T-helper 1 cell treated with Interleukin-12 subunit alpha and Interleukin-12 subunit beta and Interleukin-4 antibody, amounts not matched to agents 30 ng/mL and 1 ng/mL, for 36 hours (primary cell): ENCODE results near the gene CD151. TPM values are rescaled to one million over a fixed set of nuclear protein-coding genes. Genes with fewer than 3 reads are reported as not detected.

Experiments
- intact Hi-C: fragments of 100-400 bp; cut with micrococcal nuclease; formaldehyde crosslinking; loops from one replicate; pipeline ENCODE4 v1.15.1; 2024
- total RNA-seq: library from RNA; stranded (reverse); gene quantifications from 2 replicates; pipeline ENCODE4 v1.2.3, GENCODE V29; 2022

CD151 gene
- total RNA-seq, 1 donor from 2014 or later = 24.6 TPM

GRCh38 chr11:796565-797295 is 36.0 kb upstream of the CD151 start:
- intact Hi-C loops = loop anchor here (1.0 to 5.0 kb wide), 14 partner anchors 9 to 589 kb away; partner anchors contain the start of genes BET1L, DEAF1, GATD1 and HRAS

DNA sequence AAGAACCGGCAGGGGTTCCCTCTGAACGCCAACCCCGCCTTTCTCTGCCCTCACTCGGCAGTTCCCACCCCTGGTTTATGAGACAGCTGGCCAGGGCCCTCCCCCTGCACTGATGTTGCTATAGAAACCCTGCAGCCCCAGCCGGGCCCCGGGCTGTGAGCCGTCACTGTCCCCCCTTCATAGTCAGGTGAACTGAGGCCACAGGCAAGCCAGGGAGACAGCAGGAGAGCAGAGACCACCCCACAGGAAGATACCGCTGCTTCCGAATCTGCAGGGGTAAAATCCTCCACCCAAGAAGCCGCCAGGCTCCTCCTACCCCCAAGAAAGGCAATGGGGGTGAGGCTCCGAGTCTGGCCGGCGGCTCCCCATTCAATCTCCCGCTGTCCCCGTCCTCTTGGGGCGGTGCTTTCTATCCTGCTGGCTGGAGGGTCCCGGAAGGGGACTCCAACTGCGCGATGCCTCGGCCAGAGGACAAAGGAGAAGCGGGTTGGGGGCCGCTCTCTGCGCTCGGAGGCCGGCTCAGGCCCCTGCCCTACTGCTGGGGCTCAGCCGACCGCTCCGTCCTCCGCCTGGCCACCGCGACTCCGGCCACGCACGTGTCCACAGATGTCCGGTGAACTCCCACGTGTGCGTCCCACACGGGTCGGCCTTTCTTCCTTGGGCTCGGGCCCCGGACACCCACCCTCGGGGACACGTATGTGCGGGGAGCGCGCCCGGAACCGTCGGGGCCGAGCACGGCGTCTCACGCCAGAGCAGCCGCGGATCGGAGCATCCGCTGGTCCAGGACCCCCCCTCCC is 35.3 kb upstream of the CD151 start:
- intact Hi-C loops = loop anchor here (1.0 to 5.0 kb wide), 11 partner anchors 12 to 590 kb away; partner anchors contain the start of genes BET1L, HRAS, RIC8A and RNH1

DNA sequence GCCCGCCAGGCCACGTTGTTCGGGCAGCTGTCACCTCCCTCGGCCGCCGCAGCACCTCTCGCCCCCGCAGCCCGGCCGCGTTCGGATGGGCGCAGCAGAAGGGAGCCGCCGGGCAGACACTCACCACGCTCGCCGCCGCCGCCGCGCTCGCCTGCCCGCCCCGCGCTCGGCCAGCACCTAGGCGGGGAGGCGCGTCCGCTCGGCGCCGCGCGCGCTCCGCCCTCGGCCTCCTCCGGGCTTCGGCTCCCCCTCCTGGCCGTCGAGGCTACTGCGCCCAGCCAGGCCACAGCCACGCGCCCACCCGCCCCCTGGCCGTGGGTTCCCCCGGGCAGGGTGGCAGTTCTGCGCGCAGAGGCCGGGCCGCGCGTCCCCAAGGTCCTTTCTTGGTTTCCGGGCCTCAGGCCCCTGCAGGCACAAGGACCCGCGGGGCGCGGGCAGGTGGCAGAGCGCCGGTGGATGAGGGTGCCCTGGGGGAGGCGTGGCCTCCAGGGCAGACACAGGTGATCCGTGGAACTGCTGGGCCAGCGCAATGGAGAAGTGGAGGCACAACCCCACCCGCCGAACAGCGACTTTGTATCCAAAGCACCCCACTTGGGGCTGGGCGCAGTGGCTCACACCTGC is 34.5 kb upstream of the CD151 start, which contains the start of gene SLC25A22:
Gene SLC25A22 (minus strand): TSS at position 189 of the 621 bp plus-strand sequence. CDS start 3,275 bp downstream, outside the sequence.
- intact Hi-C loops = loop anchor here (5.0 kb wide), 1 partner anchor 591 kb away; the partner anchor contains the start of genes BET1L and RIC8A

- intact Hi-C loops = loop anchor here (5.0 kb wide), 1 partner anchor 592 kb away; the partner anchor contains the start of genes BET1L and RIC8A
Measured at GRCh38 chr11:799641-800316, 33.0 kb upstream of the CD151 start.

DNA sequence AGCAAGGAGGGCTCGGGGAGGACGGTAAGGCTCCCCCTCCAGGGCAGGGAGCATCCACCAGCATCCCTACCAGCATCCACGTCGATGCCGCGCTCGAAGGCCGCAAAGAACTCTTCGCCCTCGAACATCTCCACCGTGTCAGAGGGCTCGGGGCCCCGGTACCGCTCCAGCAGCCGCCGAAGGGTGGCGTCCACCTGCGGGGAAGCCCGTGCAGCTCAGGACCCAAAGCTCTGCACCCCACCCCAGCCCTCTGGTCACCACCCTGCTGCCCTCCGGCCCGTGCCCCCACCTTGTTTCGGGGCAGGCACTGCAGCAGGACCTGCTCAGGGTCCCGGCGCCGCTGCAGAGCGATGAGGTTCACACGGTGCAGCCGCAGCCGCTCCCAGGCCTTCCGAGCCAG is 32.3 kb upstream of the CD151 start:
- intact Hi-C loops = no loop called here

GRCh38 chr11:801097-801780 is 31.5 kb upstream of the CD151 start:
- intact Hi-C loops = no loop called here

- intact Hi-C loops = no loop called here
Measured at GRCh38 chr11:802018-802617, 30.6 kb upstream of the CD151 start.

GRCh38 chr11:802693-803466 is 29.9 kb upstream of the CD151 start:
- intact Hi-C loops = no loop called here

GRCh38 chr11:803467-803742 is 29.3 kb upstream of the CD151 start:
- intact Hi-C loops = no loop called here

DNA sequence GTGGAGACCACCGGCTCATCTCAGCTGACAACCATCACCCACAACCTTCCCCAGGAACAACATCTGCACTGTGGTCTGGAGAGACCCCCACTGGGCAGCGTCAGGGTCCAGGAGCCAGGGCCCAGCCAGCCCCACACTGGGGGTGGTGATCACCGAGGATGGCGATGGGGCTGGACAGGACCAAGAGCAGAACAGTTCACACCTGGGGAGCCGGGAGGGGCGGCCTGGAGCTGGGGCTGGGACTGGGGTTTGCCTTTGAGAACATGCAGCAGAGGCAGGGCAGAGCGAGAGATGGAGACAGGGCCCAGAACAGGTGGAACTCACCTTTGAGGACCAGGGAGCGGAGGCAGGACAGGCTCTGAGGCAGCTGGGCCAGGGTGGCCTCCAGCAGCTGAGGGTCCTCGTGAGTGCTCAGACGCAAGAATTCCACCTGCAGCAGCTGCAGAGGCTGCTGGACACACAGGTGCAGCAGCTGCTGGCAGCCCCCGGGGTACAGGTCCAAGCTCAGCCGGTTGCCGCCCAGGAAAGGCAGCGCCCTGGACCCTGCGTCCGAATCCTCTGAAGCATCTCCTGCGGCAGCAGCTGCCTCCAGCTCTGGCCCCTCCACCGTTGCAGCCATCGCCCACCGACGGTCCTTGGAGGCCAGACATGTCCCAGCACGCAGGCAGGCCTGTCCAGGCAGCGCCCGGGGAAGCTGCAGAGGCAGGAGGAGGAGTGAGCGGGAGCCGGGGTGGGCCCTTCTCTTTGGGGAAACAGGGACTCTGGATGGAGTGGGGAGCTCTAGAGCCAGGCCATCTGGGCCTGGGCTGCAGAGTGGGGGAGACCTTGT is 28.8 kb upstream of the CD151 start:
- intact Hi-C loops = no loop called here

DNA sequence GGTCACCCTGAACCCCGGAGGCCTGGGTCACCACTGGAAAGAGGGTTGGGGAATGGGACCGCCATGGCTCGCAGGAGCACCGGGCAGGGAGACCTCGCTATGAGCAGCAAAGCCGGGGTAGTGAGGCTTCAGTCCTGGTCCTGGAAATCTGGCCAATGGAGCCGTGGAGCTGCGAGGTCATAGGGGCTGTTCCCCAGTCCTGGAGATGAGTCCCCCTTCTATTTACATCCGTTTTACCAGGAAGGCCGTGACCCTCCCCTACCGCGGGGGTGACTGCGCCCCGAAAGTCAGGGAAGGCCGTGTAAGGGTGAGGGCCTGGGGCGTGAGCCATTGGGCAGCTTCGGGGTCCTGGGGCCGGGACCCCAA is 28.2 kb upstream of the CD151 start:
- intact Hi-C loops = no loop called here

GRCh38 chr11:808427-809286 is 24.1 kb upstream of the CD151 start:
- intact Hi-C loops = loop anchor here (1.0 to 5.0 kb wide), 9 partner anchors 11 to 541 kb away; partner anchors contain the start of genes DEAF1, GATD1, PHRF1 and POLR2L

DNA sequence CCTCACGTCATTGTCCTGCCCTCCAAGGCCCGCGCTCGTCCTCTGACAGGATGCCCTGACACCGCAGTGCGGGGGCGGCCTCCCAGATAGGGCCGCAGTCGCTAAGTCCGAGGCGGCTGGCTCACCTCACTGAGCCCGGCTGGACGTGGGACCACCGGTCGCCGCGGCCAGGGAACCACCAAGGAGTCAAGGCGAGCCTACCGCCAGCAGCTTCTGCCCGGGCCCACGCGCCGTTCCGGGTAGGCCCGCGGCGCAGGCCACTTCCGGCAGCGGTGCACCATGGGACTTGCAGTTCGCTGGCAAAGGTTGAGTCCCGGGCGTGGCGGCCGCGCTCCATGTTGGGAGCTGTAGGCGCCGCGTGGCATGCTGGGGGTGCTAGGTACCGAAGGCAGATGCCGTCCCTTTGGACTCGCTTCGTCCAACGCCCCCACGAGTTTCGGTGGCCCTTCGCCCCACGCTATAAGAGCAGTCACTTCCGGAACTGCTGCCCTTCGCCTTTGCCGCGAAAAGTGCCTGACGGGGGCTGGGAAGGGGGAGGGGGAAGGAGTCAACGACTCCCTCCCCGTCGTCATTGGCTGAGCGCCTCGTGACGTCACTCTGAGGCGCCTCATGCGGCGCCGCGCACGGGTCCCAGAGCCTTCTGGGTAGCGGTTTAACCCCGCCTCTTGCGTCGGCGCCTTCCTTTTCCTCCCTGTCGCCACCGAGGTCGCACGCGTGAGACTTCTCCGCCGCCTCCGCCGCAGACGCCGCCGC is 23.3 kb upstream of the CD151 start, which contains the start of gene RPLP2:
Gene RPLP2 (plus strand): TSS at position 681 of the 753 bp plus-strand sequence. CDS start 268 bp downstream, outside the sequence.
- intact Hi-C loops = loop anchor here (1.0 to 5.0 kb wide), 9 partner anchors 10 to 542 kb away; partner anchors contain the start of genes DEAF1, GATD1, PHRF1 and POLR2L

- intact Hi-C loops = no loop called here
Measured at GRCh38 chr11:810040-810567, 22.6 kb upstream of the CD151 start.

DNA sequence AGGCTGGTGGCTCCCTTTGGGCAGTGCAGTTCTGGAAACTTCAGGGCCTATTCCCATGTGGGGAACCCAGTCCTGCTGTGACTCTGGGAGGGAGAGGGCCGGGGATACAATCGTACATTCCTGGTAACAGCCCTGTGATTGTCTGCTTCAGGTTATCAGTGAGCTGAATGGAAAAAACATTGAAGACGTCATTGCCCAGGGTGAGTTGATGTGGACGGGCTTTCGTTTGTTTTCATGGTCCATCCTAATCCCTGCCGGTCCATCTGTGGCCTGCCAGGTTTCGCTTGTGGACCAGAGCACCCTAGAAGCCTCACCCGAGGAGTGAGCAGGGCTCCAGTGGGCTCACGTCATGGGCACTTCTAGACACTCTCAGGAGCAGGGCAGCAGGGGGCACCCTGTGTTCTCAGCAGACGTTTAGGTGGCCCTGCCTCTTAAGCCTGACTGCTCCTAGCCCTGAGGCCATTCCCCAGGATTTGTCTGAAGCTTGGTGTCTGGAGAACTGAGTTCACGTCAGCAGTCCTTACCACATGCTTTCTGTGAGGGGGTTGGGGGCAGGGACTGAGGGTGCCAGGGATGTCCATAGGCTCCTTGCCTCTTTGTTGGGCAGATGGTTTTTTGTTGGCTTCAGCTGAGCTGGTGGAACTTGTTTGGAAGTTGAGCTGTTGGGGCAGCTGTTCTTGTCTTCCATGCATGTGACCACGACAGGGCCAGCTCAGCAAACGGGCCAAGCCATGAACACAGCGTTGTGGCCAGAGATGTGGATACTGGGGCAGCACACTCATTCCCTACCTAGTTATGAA is 21.1 kb upstream of the CD151 start:
- intact Hi-C loops = no loop called here

- intact Hi-C loops = no loop called here
Measured at GRCh38 chr11:812390-812789, 20.4 kb upstream of the CD151 start.
